ENCODE results near the gene GALNS. TPM values are rescaled to one million over a fixed set of nuclear protein-coding genes. Genes with fewer than 3 reads are reported as not detected.

Gene GALNS
- total and polyA plus RNA-seq, 2 donors (not counting 1 experiment from before 2014, with no cell fraction given), result 45.5 to 68.4 TPM

GRCh38 chr16:88792668-88793250 is 64.0 kb downstream of the GALNS start:
- H2AFZ ChIP-seq (ENCODE audit: insufficient read depth, low read depth, low read length, poor library complexity, severe bottlenecking), result peak overlapping the region; percentile 58
- H3K4me2 ChIP-seq (replicated peaks; ENCODE audit: low read depth, low read length, poor library complexity, severe bottlenecking), result peak overlapping the region; percentile 66
- ChIA-PET CTCF (interaction anchor here (0.8 to 1.2 kb wide), 3 partner anchors 9 to 52 kb away, joined by 3 to 4 read pairs (median 3); no protein-coding TSS in a partner anchor), POLR2A (interaction anchor here (0.7 kb wide), 1 partner anchor 44 kb away, joined by 10 read pairs; no protein-coding TSS in a partner anchor)
- H3K27ac Mint-ChIP-seq, result peak overlapping the region; percentile 53
- H3K27me3 Mint-ChIP-seq, result no peaks in the 10 kb centered on the region
- ATAC-seq (ENCODE audit: low read depth) (no peak), DNase-seq (no peak)
- peaks cover 52 to 62% of the 10 kb centered on the region in 2 donors for H3K4me1 ChIP-seq (ENCODE audit: control insufficient read depth in 2 of 2, insufficient read depth in 2 of 2, low read length in 2 of 2)
- H3K9me3 ChIP-seq (ENCODE audit: control extremely low read depth in 1 of 3, control insufficient read depth in 2 of 3, insufficient read depth in 1 of 3, low read length in 2 of 3), result peaks cover 0 to 3% (median 0%) of the 10 kb centered on the region in 3 donors
- H3K36me3 ChIP-seq (replicated peaks in 1 of 2; ENCODE audit: control extremely low read depth in 1 of 2, control insufficient read depth in 1 of 2, extremely low read depth in 1 of 2, insufficient read depth in 2 of 2, low read length in 1 of 2), result no peaks in the 10 kb centered on the region
- H3K4me3 ChIP-seq (ENCODE audit: control extremely low read depth in 1 of 5, extremely low read depth in 1 of 5, insufficient read depth in 1 of 5, low read depth in 2 of 5, low read length in 4 of 5), result no peak overlapping the region
- H4K20me1 ChIP-seq (ENCODE audit: control insufficient read depth, insufficient read depth, low read length, poor library complexity, severe bottlenecking), result no peaks in the 10 kb centered on the region
- H3K79me2 ChIP-seq (ENCODE audit: control insufficient read depth, insufficient read depth, low read length), result no peaks in the 10 kb centered on the region
- no peaks in the 10 kb centered on the region for H3K27me3 ChIP-seq (replicated peaks in 1 of 4; ENCODE audit: control extremely low read depth in 1 of 4, control insufficient read depth in 3 of 4, insufficient read depth in 4 of 4, low read length in 3 of 4)
- H3K27ac ChIP-seq (ENCODE audit: low read length in 2 of 2), result no peak overlapping the region
- H3K4me3 Mint-ChIP-seq, result no peak overlapping the region
- 95% methylated on average over 12 of the region's 12 CpGs for whole genome bisulfite sequencing (ENCODE audit: insufficient coverage)
- peaks cover 49% of the 10 kb centered on the region for H3K4me1 Mint-ChIP-seq
- H3K9me3 Mint-ChIP-seq (ENCODE audit: insufficient read depth), result no peaks in the 10 kb centered on the region
- TF ChIP-seq EZH2 (IDR thresholded peaks at IDR 0.05; ENCODE audit: borderline replicate concordance, insufficient read depth, low read depth, low read length, poor library complexity, severe bottlenecking) (no peak), CTCF (IDR thresholded peaks at IDR 0.05) (no peak)
- intact Hi-C loops (cut with micrococcal nuclease), result no loop called here
- H3K9ac ChIP-seq (ENCODE audit: low read length), result no peak overlapping the region

DNA sequence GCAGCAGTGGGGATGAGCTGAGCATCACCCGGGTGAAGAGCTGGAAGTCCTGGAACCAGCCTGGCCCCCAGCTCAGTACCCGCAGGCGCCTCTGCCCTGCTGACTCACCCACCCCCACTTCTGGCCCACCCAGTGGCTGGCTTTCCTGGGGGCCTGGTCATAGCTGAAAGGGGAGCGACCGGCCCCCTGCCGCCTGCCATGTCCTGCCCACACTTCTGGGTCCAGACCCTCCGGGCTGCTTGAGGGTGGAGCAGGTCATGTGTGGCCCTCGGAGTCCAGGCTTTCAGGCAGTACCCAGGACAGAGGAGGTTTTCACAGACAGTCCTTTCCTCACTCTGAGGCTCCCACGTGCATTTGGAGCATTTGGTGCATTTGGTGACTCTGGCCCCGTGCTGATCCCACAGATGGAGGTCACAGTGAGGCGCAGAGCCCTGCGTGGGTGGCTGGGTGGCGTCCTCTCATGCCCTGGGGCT is 64.6 kb downstream of the GALNS start:
- WGBS (ENCODE audit: insufficient coverage), result 67% methylated on average over 13 of the region's 13 CpGs
- no peak for TF ChIP-seq CTCF (IDR thresholded peaks at IDR 0.05)
- TF ChIP-seq EZH2 (IDR thresholded peaks at IDR 0.05; ENCODE audit: borderline replicate concordance, insufficient read depth, low read depth, low read length, poor library complexity, severe bottlenecking), result no peak
- DNase-seq, result no peak
- H3K27me3 ChIP-seq (replicated peaks in 1 of 4; ENCODE audit: control extremely low read depth in 1 of 4, control insufficient read depth in 3 of 4, insufficient read depth in 4 of 4, low read length in 3 of 4), result no peaks in the 10 kb centered on the region
- H3K9me3 ChIP-seq (ENCODE audit: control extremely low read depth in 1 of 3, control insufficient read depth in 2 of 3, insufficient read depth in 1 of 3, low read length in 2 of 3), result peaks cover 0 to 3% (median 0%) of the 10 kb centered on the region in 3 donors
- POLR2A ChIA-PET, result interaction anchor here (0.6 kb wide), 2 partner anchors 11 to 20 kb away, joined by 4 to 7 read pairs; no protein-coding TSS in a partner anchor
- peak overlapping the region in 1 of 2 donors; percentile 19 for H3K27ac ChIP-seq (ENCODE audit: low read length in 2 of 2)
- H3K27me3 Mint-ChIP-seq, result no peaks in the 10 kb centered on the region
- no peak overlapping the region for H3K27ac Mint-ChIP-seq
- no peaks in the 10 kb centered on the region for H3K36me3 ChIP-seq (replicated peaks in 1 of 2; ENCODE audit: control extremely low read depth in 1 of 2, control insufficient read depth in 1 of 2, extremely low read depth in 1 of 2, insufficient read depth in 2 of 2, low read length in 1 of 2)
- H3K4me2 ChIP-seq (replicated peaks; ENCODE audit: low read depth, low read length, poor library complexity, severe bottlenecking), result peak overlapping the region; percentile 46
- no peaks in the 10 kb centered on the region for H3K79me2 ChIP-seq (ENCODE audit: control insufficient read depth, insufficient read depth, low read length)
- H3K4me3 ChIP-seq (ENCODE audit: control extremely low read depth in 1 of 5, extremely low read depth in 1 of 5, insufficient read depth in 1 of 5, low read depth in 2 of 5, low read length in 4 of 5), result no peak overlapping the region
- peaks cover 49% of the 10 kb centered on the region for H3K4me1 Mint-ChIP-seq
- intact Hi-C loops (cut with micrococcal nuclease), result no loop called here
- no peaks in the 10 kb centered on the region for H3K9me3 Mint-ChIP-seq (ENCODE audit: insufficient read depth)
- H3K4me1 ChIP-seq (ENCODE audit: control insufficient read depth in 2 of 2, insufficient read depth in 2 of 2, low read length in 2 of 2), result peaks cover 52 to 62% of the 10 kb centered on the region in 2 donors
- no peak for ATAC-seq (ENCODE audit: low read depth)
- no peak overlapping the region for H2AFZ ChIP-seq (ENCODE audit: insufficient read depth, low read depth, low read length, poor library complexity, severe bottlenecking)
- CTCF ChIA-PET, result no interaction called here
- no peak overlapping the region for H3K4me3 Mint-ChIP-seq
- H3K9ac ChIP-seq (ENCODE audit: low read length), result no peak overlapping the region
- H4K20me1 ChIP-seq (ENCODE audit: control insufficient read depth, insufficient read depth, low read length, poor library complexity, severe bottlenecking), result no peaks in the 10 kb centered on the region

Measured in B cell (primary cell).